GM13977 (cell line): ENCODE data around the gene GSK3B.

Experiments
- DNase-seq: peaks from one replicate; pipeline ENCODE4 v3.0.0; 2012; ENCODE audit warnings: low spot score
- CTCF ChIP-seq: IDR thresholded peaks from 2 replicates; pipeline ENCODE4 v1.5.1; 2012; ENCODE audit warnings: mild to moderate bottlenecking, control low read depth; ENCODE audit not compliant: insufficient read depth; ENCODE audit errors: extremely low read depth, missing control alignments
- in situ Hi-C: fragments of 300-500 bp; cut with MboI; formaldehyde crosslinking; loops from one replicate; pipeline ENCODE4 v1.12.0; 2022; ENCODE audit warnings: low sequenced_read_pairs, low pct_unique_long_range_greater_than_20kb, mixed read lengths, inconsistent platforms; ENCODE audit not compliant: unreplicated experiment

Gene GSK3B

DNA sequence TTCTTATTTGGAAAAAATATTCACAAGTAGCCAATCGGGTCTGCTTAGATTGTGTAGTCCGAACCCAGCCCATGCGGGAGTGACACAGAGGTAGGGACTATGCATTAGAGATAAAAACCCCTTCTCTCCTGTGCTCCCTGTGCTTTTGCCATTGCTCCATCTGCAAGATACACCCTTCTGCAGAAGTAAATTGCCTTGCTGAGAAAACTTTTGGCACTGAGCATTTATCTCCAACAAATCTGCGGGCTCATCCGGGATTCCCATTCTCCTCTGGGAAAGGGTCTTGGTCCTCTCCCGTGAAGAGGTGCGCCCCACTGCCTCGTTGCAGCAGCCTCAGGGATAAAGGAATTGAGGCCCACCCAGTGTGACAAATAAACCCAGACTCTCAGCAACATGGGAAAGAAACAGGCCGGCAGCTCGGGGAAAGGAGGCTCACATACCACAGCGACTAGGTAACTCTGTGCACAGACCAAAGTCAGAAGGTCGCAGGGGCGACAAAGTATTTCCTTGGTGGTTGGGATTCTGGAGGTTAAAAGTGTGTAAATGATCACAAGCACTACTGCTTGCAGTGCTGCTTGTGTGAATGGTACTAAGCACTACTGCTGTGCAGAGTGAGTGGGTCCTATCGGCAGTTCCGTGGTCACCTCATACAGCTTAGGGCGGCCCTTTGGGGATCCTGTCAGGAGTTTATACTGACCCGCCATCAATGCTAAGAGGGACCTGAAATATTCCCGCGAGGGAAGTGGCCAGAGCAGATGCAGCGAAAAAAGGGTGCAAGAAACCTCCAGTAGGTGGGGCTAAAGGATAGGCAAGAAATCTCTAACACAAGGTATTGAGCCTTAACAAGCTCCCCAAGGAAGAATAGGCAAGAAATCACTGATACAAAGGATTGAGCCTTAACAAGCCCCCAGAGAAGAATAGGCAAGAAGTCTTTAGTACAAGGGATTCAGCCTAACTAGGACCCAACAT is 54.3 kb downstream of the GSK3B start:
- peak; percentile 12 for TF ChIP-seq CTCF
- in situ Hi-C loops = no loop called here
- DNase-seq = no peak

DNA sequence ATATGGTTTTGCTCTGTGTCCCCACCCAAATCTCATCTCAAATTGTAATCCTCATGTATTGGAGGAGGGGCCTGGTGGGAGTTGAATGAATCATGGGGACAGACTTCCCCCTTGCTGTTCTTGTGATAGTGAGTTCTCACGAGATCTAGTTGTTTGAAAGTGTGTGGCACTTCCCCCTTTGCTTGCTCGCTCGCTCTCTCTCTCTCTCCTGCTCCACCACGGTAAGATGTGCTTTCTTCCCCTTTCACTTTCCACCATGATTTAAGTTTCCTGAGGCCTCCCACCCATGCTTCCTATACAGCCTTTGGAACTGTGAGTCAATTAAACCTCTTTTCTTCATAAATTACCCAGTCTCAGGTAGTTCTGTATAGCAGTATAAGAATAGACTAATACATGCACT is 60.7 kb downstream of the GSK3B start:
- in situ Hi-C loops = no loop called here
- DNase-seq = no peak
- TF ChIP-seq CTCF = no peak

- TF ChIP-seq CTCF = no peak
- DNase-seq = no peak
- in situ Hi-C loops = no loop called here
These were observed 62.7 kb downstream of the GSK3B start for GRCh38 chr3:120031561-120031960.

DNA sequence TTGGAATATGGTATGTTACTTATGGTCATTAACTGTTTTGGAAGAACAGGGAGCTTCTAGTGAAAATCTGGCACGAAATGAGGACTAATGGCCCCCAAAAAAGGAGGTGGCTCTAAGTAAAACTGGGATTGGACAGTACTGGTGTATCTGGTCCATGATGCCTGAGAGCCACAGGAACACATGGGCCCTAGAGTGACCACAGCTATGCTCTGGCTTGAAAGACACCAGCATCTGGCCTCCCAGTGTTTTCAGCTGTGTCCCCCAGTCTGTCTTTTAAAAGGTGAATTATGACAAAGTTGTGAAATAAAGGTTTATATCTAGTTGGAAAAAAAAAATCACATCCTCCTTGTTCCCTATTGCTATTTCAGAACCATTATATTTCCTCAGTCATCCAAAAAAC is 64.5 kb downstream of the GSK3B start:
- in situ Hi-C loops = no loop called here

GRCh38 chr3:120028271-120029047 is 65.8 kb downstream of the GSK3B start:
- TF ChIP-seq CTCF = no peak
- in situ Hi-C loops = no loop called here
- no peak for DNase-seq

More for the DNA sequence above, 64.5 kb downstream of the GSK3B start:
- TF ChIP-seq CTCF = no peak
- no peak for DNase-seq

DNA sequence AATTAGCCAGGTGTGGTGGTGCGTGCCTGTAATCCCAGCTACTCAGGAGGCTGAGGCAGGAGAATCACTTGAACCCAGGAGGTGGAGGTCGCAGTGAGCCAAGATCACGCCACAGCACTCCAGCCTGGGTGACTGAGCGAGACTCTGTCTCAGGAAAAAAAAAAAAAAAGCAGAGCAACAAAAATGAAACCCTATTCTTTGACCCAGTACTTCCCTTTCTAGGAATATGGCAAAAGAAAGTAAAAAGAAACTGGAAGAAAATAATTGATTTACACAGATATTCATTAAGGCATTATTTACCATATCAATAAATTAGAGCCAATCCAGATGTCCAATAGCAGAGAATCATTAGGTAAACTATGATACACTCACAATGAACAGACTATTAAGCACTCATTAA is 67.0 kb downstream of the GSK3B start:
- DNase-seq = no peak
- TF ChIP-seq CTCF = no peak
- in situ Hi-C loops = no loop called here
